SJSA1 (cell line): ENCODE results near the gene TLCD4. TPM values are rescaled to one million over a fixed set of nuclear protein-coding genes. Genes with fewer than 3 reads are reported as not detected.
"Not testable (repeated sequence)": the region's sequence is repeated elsewhere in the genome, so short reads cannot be mapped to it uniquely, and the experiment has no call there.

Source experiments
- DNase-seq, 2 experiments: peaks; one replicate each; pipeline ENCODE4 v3.0.0-alpha.2; 2015 to 2020; ENCODE audit warnings: low spot score in 2 of 2, low read depth in 1 of 2
- H3K27ac ChIP-seq: fragments of 250-450 bp; sonication (Bioruptor Pico); 2 replicates; pipeline ENCODE4 v1.5.1; 2020; ENCODE audit warnings: mild to moderate bottlenecking, moderate library complexity
- H3K27me3 ChIP-seq: fragments of 250-450 bp; sonication (Bioruptor Pico); replicated peaks from 2 replicates; pipeline ENCODE4 v1.5.1; 2020; ENCODE audit warnings: mild to moderate bottlenecking, moderate library complexity
- H3K36me3 ChIP-seq: fragments of 250-450 bp; sonication (Bioruptor Pico); 2 replicates; pipeline ENCODE4 v1.5.1; 2020; ENCODE audit warnings: mild to moderate bottlenecking
- H3K4me1 ChIP-seq: fragments of 250-450 bp; sonication (Bioruptor Pico); replicated peaks from 2 replicates; pipeline ENCODE4 v1.6.1; 2021; ENCODE audit warnings: mild to moderate bottlenecking
- H3K4me3 ChIP-seq: fragments of 250-450 bp; sonication (Bioruptor Pico); 2 replicates; pipeline ENCODE4 v1.5.1; 2020; ENCODE audit warnings: mild to moderate bottlenecking
- H3K9me3 ChIP-seq: fragments of 250-450 bp; sonication (Bioruptor Pico); replicated peaks from 2 replicates; pipeline ENCODE4 v1.5.1; 2020; ENCODE audit warnings: mild to moderate bottlenecking
- total RNA-seq: library from RNA; depleted of rRNA; stranded (reverse); fragments of >200 nt; shearing (Covaris generic); gene quantifications from 2 replicates; pipeline ENCODE4 v1.2.3, GENCODE V29; 2014; rRNA removed

TLCD4 gene
- total RNA-seq, 1 experiment from 2014 or later, result 2.5 TPM

GRCh38 chr1:95133687-95134086, 16.5 kb downstream of the TLCD4 start:
- Histone ChIP-seq H3K27me3 (0 out of 2 replicates have a peak, but pooled peaks cover 2% of the 10 kb centered on the region), H3K4me3 (no peak overlapping the region), H3K27ac (no peak overlapping the region), H3K36me3 (no peaks in the 10 kb centered on the region), H3K4me1 (no peaks in the 10 kb centered on the region), H3K9me3 (no peaks in the 10 kb centered on the region)
- no peak for DNase-seq

- Histone ChIP-seq H3K4me3 (no peak overlapping the region), H3K27me3 (no peaks in the 10 kb centered on the region), H3K4me1 (no peaks in the 10 kb centered on the region), H3K27ac (no peak overlapping the region), H3K36me3 (no peaks in the 10 kb centered on the region), H3K9me3 (no peaks in the 10 kb centered on the region)
- no peak for DNase-seq
Measured at GRCh38 chr1:95138223-95138622, 21.1 kb downstream of the TLCD4 start.

GRCh38 chr1:95139039-95139438, 21.9 kb downstream of the TLCD4 start:
- Histone ChIP-seq H3K36me3 (no peaks in the 10 kb centered on the region), H3K27ac (no peak overlapping the region), H3K27me3 (no peaks in the 10 kb centered on the region), H3K4me1 (no peaks in the 10 kb centered on the region), H3K4me3 (no peak overlapping the region), H3K9me3 (no peaks in the 10 kb centered on the region)
- DNase-seq, result no peak

GRCh38 chr1:95140791-95141190, 23.6 kb downstream of the TLCD4 start:
- DNase-seq, result no peak
- Histone ChIP-seq H3K27ac (no peak overlapping the region), H3K36me3 (no peaks in the 10 kb centered on the region), H3K4me1 (no peaks in the 10 kb centered on the region), H3K9me3 (no peaks in the 10 kb centered on the region), H3K4me3 (no peak overlapping the region), H3K27me3 (no peaks in the 10 kb centered on the region)

GRCh38 chr1:95145493-95145892, 28.3 kb downstream of the TLCD4 start:
- DNase-seq, result no peak
- no peaks in the 10 kb centered on the region for H3K4me1 ChIP-seq
- no peak overlapping the region for H3K4me3 ChIP-seq
- H3K36me3 ChIP-seq, result no peaks in the 10 kb centered on the region
- H3K27me3 ChIP-seq, result no peaks in the 10 kb centered on the region
- no peaks in the 10 kb centered on the region for H3K9me3 ChIP-seq
- H3K27ac ChIP-seq, result no peak overlapping the region

- H3K4me1 ChIP-seq, result no peaks in the 10 kb centered on the region
- DNase-seq, result no peak
- no peaks in the 10 kb centered on the region for H3K36me3 ChIP-seq
- H3K27me3 ChIP-seq, result no peaks in the 10 kb centered on the region
- no peak overlapping the region for H3K27ac ChIP-seq
- no peaks in the 10 kb centered on the region for H3K9me3 ChIP-seq
- H3K4me3 ChIP-seq, result no peak overlapping the region
Measured at GRCh38 chr1:95146637-95147036, 29.5 kb downstream of the TLCD4 start.

GRCh38 chr1:95154096-95154495, 36.9 kb downstream of the TLCD4 start:
- Histone ChIP-seq H3K27me3 (no peaks in the 10 kb centered on the region), H3K4me3 (no peak overlapping the region), H3K9me3 (no peaks in the 10 kb centered on the region), H3K36me3 (no peaks in the 10 kb centered on the region), H3K4me1 (no peaks in the 10 kb centered on the region), H3K27ac (no peak overlapping the region)
- DNase-seq, result no peak

GRCh38 chr1:95165569-95165968, 48.4 kb downstream of the TLCD4 start:
- H3K27me3 ChIP-seq, H3K9me3 ChIP-seq, DNase-seq, H3K4me1 ChIP-seq, H3K4me3 ChIP-seq, H3K27ac ChIP-seq, H3K36me3 ChIP-seq: not testable (repeated sequence)

Other genes starting within 250 kb of the TLCD4 start
- gene CNN3, start 190.2 kb upstream of the TLCD4 start, total RNA-seq, result 543 and 602 TPM in 2 replicates
- 1.5 and 2.1 TPM in 2 replicates for gene ALG14, start 44.4 kb upstream of the TLCD4 start, total RNA-seq
- 14.4 and 17.8 TPM in 2 replicates for gene RWDD3, start 116.9 kb downstream of the TLCD4 start, total RNA-seq